H9 (cell line): Measurements from ENCODE around the gene TMEM213. TPM values are rescaled to one million over a fixed set of nuclear protein-coding genes. Genes with fewer than 3 reads are reported as not detected.

ENCODE experiments used
- DNase-seq: peaks from one replicate; pipeline ENCODE4 v3.0.0-alpha.2; 2017
- H2AFZ ChIP-seq: one replicate; pipeline ENCODE4 v1.6.1; 2013; ENCODE audit warnings: mild to moderate bottlenecking, low read length, control low read depth, moderate library complexity
- H2AK5ac ChIP-seq: 2 replicates; pipeline ENCODE4 v1.6.1; 2013; ENCODE audit warnings: low read length, control low read depth, mixed read lengths; ENCODE audit not compliant: insufficient read length
- H2BK120ac ChIP-seq: one replicate; pipeline ENCODE4 v1.6.1; 2013; ENCODE audit warnings: low read depth, mild to moderate bottlenecking, low read length, control low read depth, inconsistent platforms; ENCODE audit not compliant: poor library complexity, severe bottlenecking
- H2BK12ac ChIP-seq: 2 replicates; pipeline ENCODE4 v1.6.1; 2013; ENCODE audit warnings: low read length, control low read depth, mixed read lengths, low read depth; ENCODE audit not compliant: insufficient read length
- H2BK15ac ChIP-seq: 2 replicates; pipeline ENCODE4 v1.6.1; 2013; ENCODE audit warnings: low read depth, low read length, control low read depth
- H2BK20ac ChIP-seq: one replicate; pipeline ENCODE4 v1.6.1; 2013; ENCODE audit warnings: low read depth, mild to moderate bottlenecking, low read length, control low read depth, inconsistent platforms; ENCODE audit not compliant: poor library complexity, severe bottlenecking
- H2BK5ac ChIP-seq: 2 replicates; pipeline ENCODE4 v1.6.1; 2013; ENCODE audit warnings: low read length, control low read depth, mixed read lengths; ENCODE audit not compliant: insufficient read length
- H3K14ac ChIP-seq: 2 replicates; pipeline ENCODE4 v1.6.1; 2013; ENCODE audit warnings: low read length, control low read depth; ENCODE audit not compliant: insufficient read depth
- H3K18ac ChIP-seq: 2 replicates; pipeline ENCODE4 v1.6.1; 2013; ENCODE audit warnings: low read depth, mild to moderate bottlenecking, mixed read lengths, low read length, control low read depth; ENCODE audit not compliant: insufficient read length
- H3K23ac ChIP-seq: 2 replicates; pipeline ENCODE4 v1.6.1; 2013; ENCODE audit warnings: low read length, control low read depth, mixed read lengths, low read depth; ENCODE audit not compliant: insufficient read length
- H3K23me2 ChIP-seq: 2 replicates; pipeline ENCODE4 v1.6.1; 2013; ENCODE audit warnings: low read depth, mild to moderate bottlenecking, mixed read lengths, low read length, control low read depth; ENCODE audit not compliant: insufficient read length, poor library complexity, severe bottlenecking
- H3K27ac ChIP-seq: 2 replicates; pipeline ENCODE4 v1.5.1; 2013; ENCODE audit warnings: low read length, control low read depth, mixed read lengths, low read depth; ENCODE audit not compliant: insufficient read length
- H3K27me3 ChIP-seq: 2 replicates; pipeline ENCODE4 v1.6.1; 2013; ENCODE audit warnings: low read length, control low read depth, inconsistent platforms; ENCODE audit not compliant: insufficient read depth
- H3K4ac ChIP-seq: 2 replicates; pipeline ENCODE4 v1.6.1; 2013; ENCODE audit warnings: low read depth, mild to moderate bottlenecking, control low read depth, inconsistent platforms, low read length, moderate library complexity
- H3K4me1 ChIP-seq: 2 replicates; pipeline ENCODE4 v1.6.1; 2013; ENCODE audit warnings: low read length, control low read depth, inconsistent platforms; ENCODE audit not compliant: insufficient read depth
- H3K4me2 ChIP-seq: 2 replicates; pipeline ENCODE4 v1.6.1; 2013; ENCODE audit warnings: low read length, control low read depth, mixed read lengths; ENCODE audit not compliant: insufficient read length, insufficient read depth
- H3K56ac ChIP-seq: 2 replicates; pipeline ENCODE4 v1.6.1; 2013; ENCODE audit warnings: low read depth, mild to moderate bottlenecking, mixed read lengths, low read length, control low read depth; ENCODE audit not compliant: insufficient read length
- H3K79me1 ChIP-seq: 2 replicates; pipeline ENCODE4 v1.6.1; 2013; ENCODE audit warnings: low read depth, mild to moderate bottlenecking, moderate library complexity, low read length, control low read depth, inconsistent platforms; ENCODE audit not compliant: insufficient read depth, poor library complexity, severe bottlenecking
- H3K79me2 ChIP-seq: 2 replicates; pipeline ENCODE4 v1.6.1; 2013; ENCODE audit warnings: low read length, control low read depth, inconsistent platforms; ENCODE audit not compliant: insufficient read depth
- H3K9ac ChIP-seq: 2 replicates; pipeline ENCODE4 v1.6.1; 2013; ENCODE audit warnings: low read length, control low read depth, mixed read lengths; ENCODE audit not compliant: insufficient read length; ENCODE audit errors: extremely low read depth
- H3K9me3 ChIP-seq: one replicate; pipeline ENCODE4 v1.6.1; 2013; ENCODE audit warnings: low read depth, low read length, inconsistent platforms; ENCODE audit not compliant: control insufficient read depth
- H3T11ph ChIP-seq: one replicate; pipeline ENCODE4 v1.6.1; 2013; ENCODE audit warnings: mild to moderate bottlenecking, low read length, control low read depth, inconsistent platforms
- H4K20me1 ChIP-seq: one replicate; pipeline ENCODE4 v1.6.1; 2013; ENCODE audit not compliant: control insufficient read depth, insufficient read length, insufficient read depth
- H4K5ac ChIP-seq: 2 replicates; pipeline ENCODE4 v1.6.1; 2013; ENCODE audit warnings: low read depth, mild to moderate bottlenecking, mixed read lengths, low read length, control low read depth; ENCODE audit not compliant: insufficient read length
- H4K8ac ChIP-seq: replicated peaks from 2 replicates; pipeline ENCODE4 v1.6.1; 2013; ENCODE audit warnings: low read length, control low read depth, mixed read lengths, low read depth; ENCODE audit not compliant: insufficient read length
- H4K91ac ChIP-seq: 2 replicates; pipeline ENCODE4 v1.6.1; 2013; ENCODE audit warnings: low read depth, mild to moderate bottlenecking, moderate library complexity, mixed read lengths, low read length, control low read depth; ENCODE audit not compliant: insufficient read length
- H3K27ac Mint-ChIP-seq, 3 experiments: 2 replicates in 2 of 3; 3 replicates in 1 of 3; pipeline ENCODE4 v1.8.0; 2020 to 2021; ENCODE audit warnings: mixed read lengths in 3 of 3, mild to moderate bottlenecking in 1 of 3, moderate library complexity in 1 of 3
- H3K27me3 Mint-ChIP-seq: 2 replicates; pipeline ENCODE4 v1.8.0; 2021; ENCODE audit warnings: low read depth, mild to moderate bottlenecking, moderate library complexity, mixed read lengths
- H3K36me3 Mint-ChIP-seq, 3 experiments: 2 replicates in 2 of 3; 3 replicates in 1 of 3; pipeline ENCODE4 v1.8.0; 2020 to 2021; ENCODE audit warnings: low read depth in 3 of 3, mixed read lengths in 3 of 3; ENCODE audit not compliant: insufficient read depth in 1 of 3
- H3K4me1 Mint-ChIP-seq, 2 experiments: 2 replicates each; pipeline ENCODE4 v1.8.0; 2020; ENCODE audit warnings: mixed read lengths in 2 of 2
- H3K4me3 Mint-ChIP-seq, 2 experiments: 2 replicates in 1 of 2; 3 replicates in 1 of 2; pipeline ENCODE4 v1.8.0; 2020 to 2021; ENCODE audit warnings: mild to moderate bottlenecking in 2 of 2, mixed read lengths in 2 of 2, moderate library complexity in 1 of 2
- H3K9me3 Mint-ChIP-seq, 2 experiments: 2 replicates in 1 of 2; 3 replicates in 1 of 2; pipeline ENCODE4 v1.8.0; 2020; ENCODE audit warnings: mild to moderate bottlenecking in 2 of 2, mixed read lengths in 2 of 2, moderate library complexity in 1 of 2
- CTCF ChIP-seq: fragments of 200-600 bp; sonication (generic); conservative IDR thresholded peaks from 3 replicates; pipeline ENCODE4 v1.8.0; 2021; ENCODE audit warnings: antibody characterized with exemption, mild to moderate bottlenecking
- WGBS: extraction: QIAGEN DNeasy Blood & Tissue Kit; methylation state at CpG from one replicate; pipeline ENCODE4 v1.1.7; 2013; ENCODE audit warnings: missing lambda C conversion rate, low lambda C conversion rate, mixed read lengths; ENCODE audit not compliant: insufficient read length; ENCODE audit errors: extremely low coverage; 5-methylcytosine and 5-hydroxymethylcytosine counted together
- total RNA-seq: library from RNA; stranded (reverse); gene quantifications from 2 replicates; pipeline ENCODE4 v1.2.1, GENCODE V29; 2021

Gene TMEM213
- total RNA-seq, 1 experiment from 2014 or later = 0.22 TPM

- no peak for DNase-seq
- H3K79me2 ChIP-seq = no peaks in the 10 kb centered on the region
- H3K27ac Mint-ChIP-seq = no peak overlapping the region
- H3K4me3 Mint-ChIP-seq = no peak overlapping the region
- no CpG with 5 or more reads among the region's 7 CpGs for WGBS
- H3K18ac ChIP-seq = no peak overlapping the region
- peaks cover 14% of the 10 kb centered on the region for H3K27me3 Mint-ChIP-seq
- H4K20me1 ChIP-seq = no peaks in the 10 kb centered on the region
- no peak overlapping the region for H2BK5ac ChIP-seq
- no peaks in the 10 kb centered on the region for H3K9me3 ChIP-seq
- H3K4me2 ChIP-seq = no peak overlapping the region
- H3K4me1 ChIP-seq = peaks cover 7% of the 10 kb centered on the region; the same call in 1 of the 2 replicates
- no peaks in the 10 kb centered on the region for H3K36me3 Mint-ChIP-seq
- H2BK20ac ChIP-seq = no peak overlapping the region
- H3T11ph ChIP-seq = no peak overlapping the region
- no peak overlapping the region for H2BK120ac ChIP-seq
- H3K9me3 Mint-ChIP-seq = no peaks in the 10 kb centered on the region
- no peak overlapping the region for H3K14ac ChIP-seq
- no peak overlapping the region for H2AFZ ChIP-seq
- no peak overlapping the region for H3K9ac ChIP-seq
- no peak overlapping the region for H3K27ac ChIP-seq
- H3K4me1 Mint-ChIP-seq = peaks cover 19 to 29% of the 10 kb centered on the region in 2 experiments
- H3K23ac ChIP-seq = no peak overlapping the region
- no peak overlapping the region for H2BK15ac ChIP-seq
- H4K8ac ChIP-seq = no peak overlapping the region
- H2BK12ac ChIP-seq = no peak overlapping the region
- H4K91ac ChIP-seq = no peak overlapping the region
- no peak overlapping the region for H4K5ac ChIP-seq
- no peak overlapping the region for H3K4ac ChIP-seq
- H3K56ac ChIP-seq = no peak overlapping the region
- TF ChIP-seq CTCF = no peak
- H2AK5ac ChIP-seq = no peak overlapping the region
- no peaks in the 10 kb centered on the region for H3K79me1 ChIP-seq
- H3K23me2 ChIP-seq = peaks cover 5% of the 10 kb centered on the region
- H3K27me3 ChIP-seq = no peaks in the 10 kb centered on the region
Observed at GRCh38 chr7:138799336-138800000, 1.7 kb downstream of the TMEM213 start.
